ENCODE data around the gene TSACC.
A peak's percentile ranks its signal among the peaks of the same experiment; 100 is the strongest.

GRCh38 chr1:156295391-156295947 is 42.9 kb upstream of the TSACC start, which contains the start of gene GLMP:
- TF ChIP-seq FOXM1 (IDR thresholded peaks at IDR 0.05; ENCODE audit: low read depth, low read length) (no peak), EZH2 (IDR thresholded peaks at IDR 0.05; ENCODE audit: borderline replicate concordance, control insufficient read depth, low read depth, low read length) (no peak), POLR2AphosphoS2 (IDR thresholded peaks at IDR 0.05; ENCODE audit: low read depth, low read length) (0 out of 2 replicates have a peak, but pooled peaks have one; percentile 65), NFXL1 (IDR thresholded peaks at IDR 0.05; ENCODE audit: borderline replicate concordance) (no peak), CBFB (IDR thresholded peaks at IDR 0.05; ENCODE audit: low read depth) (no peak), MYC (IDR thresholded peaks at IDR 0.05; ENCODE audit: insufficient read depth, insufficient read length, insufficient replicate concordance, low read length, severe bottlenecking) (no peak), CTCF (IDR thresholded peaks at IDR 0.05 in 2 of 3, conservative IDR thresholded peaks at IDR 0.05 in 1 of 3; ENCODE audit: control insufficient read depth in 2 of 3, extremely low read depth in 1 of 3, insufficient read depth in 1 of 3, low read depth in 3 of 3, low read length in 3 of 3) (no peak), JUNB (IDR thresholded peaks at IDR 0.05) (no peak), CREM (IDR thresholded peaks at IDR 0.05; ENCODE audit: low read depth) (no peak), POLR2A (IDR thresholded peaks at IDR 0.05; ENCODE audit: low read depth, low read length) (peak; percentile 65), HCFC1 (IDR thresholded peaks at IDR 0.05; ENCODE audit: low read length) (no peak)

Data from GM12878 (cell line).